ENCODE data around the gene TGFB2.

The TGFB2 gene

GRCh38 chr1:218479436-218480115 is 134.4 kb downstream of the TGFB2 start:
- H3K36me3 ChIP-seq (ENCODE audit: insufficient read depth, low read length), result no peaks in the 10 kb centered on the region
- no peak overlapping the region for H3K27ac ChIP-seq (ENCODE audit: low read length)
- TF ChIP-seq CTCF (IDR thresholded peaks at IDR 0.05; ENCODE audit: borderline replicate concordance, extremely low read depth, low read length, poor library complexity, severe bottlenecking) (no peak), EZH2 (IDR thresholded peaks at IDR 0.05; ENCODE audit: borderline replicate concordance, low read depth, low read length, severe bottlenecking) (no peak)
- DNase-seq (no peak), ATAC-seq (ENCODE audit: insufficient read depth, low read depth) (no peak)
- no peaks in the 10 kb centered on the region for H3K79me2 ChIP-seq (ENCODE audit: insufficient read depth, low read length)
- H3K9me3 ChIP-seq (ENCODE audit: insufficient read depth, low read length, severe bottlenecking), result no peaks in the 10 kb centered on the region
- H2AFZ ChIP-seq (ENCODE audit: low read depth, low read length), result no peak overlapping the region
- H3K4me3 ChIP-seq (ENCODE audit: low read depth in 1 of 2, low read length in 2 of 2), result no peak overlapping the region
- no peaks in the 10 kb centered on the region for H4K20me1 ChIP-seq (ENCODE audit: insufficient read depth, low read length)
- no peaks in the 10 kb centered on the region for H3K4me1 ChIP-seq (ENCODE audit: insufficient read depth, low read length)
- H3K9ac ChIP-seq (ENCODE audit: low read depth, low read length), result no peak overlapping the region
- H3K4me2 ChIP-seq (ENCODE audit: insufficient read depth, low read length), result no peak overlapping the region
- no peaks in the 10 kb centered on the region for H3K27me3 ChIP-seq (ENCODE audit: insufficient read depth, low read length, poor library complexity)

- no peak overlapping the region for H3K27ac ChIP-seq (ENCODE audit: low read length)
Observed at GRCh38 chr1:218480137-218480536, 135.0 kb downstream of the TGFB2 start.

DNA sequence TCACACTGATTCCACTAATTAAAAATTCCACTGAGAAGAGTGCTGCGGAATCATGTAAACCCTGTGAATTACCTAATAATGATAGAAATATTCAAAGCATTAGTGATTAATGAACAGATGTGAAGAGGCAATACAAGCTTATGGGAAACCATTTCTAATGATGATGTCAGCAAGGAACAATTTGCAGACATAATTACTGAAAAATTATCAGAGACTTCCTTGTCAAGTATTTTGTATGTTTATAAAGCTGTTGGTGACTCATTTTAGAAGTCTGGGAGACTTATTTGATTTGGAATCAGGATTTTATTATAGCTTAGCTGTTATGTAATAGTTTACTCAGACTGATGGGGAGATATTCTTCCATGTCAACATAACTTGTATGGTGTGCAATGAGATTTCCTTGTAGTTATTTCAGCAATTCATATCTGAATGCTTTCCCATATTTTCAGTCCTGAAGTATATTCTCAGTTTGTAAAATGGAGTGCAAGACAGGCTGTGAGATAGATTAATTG is 135.5 kb downstream of the TGFB2 start:
- H3K9me3 ChIP-seq (ENCODE audit: insufficient read depth, low read length, severe bottlenecking), result no peaks in the 10 kb centered on the region
- no peaks in the 10 kb centered on the region for H3K36me3 ChIP-seq (ENCODE audit: insufficient read depth, low read length)
- no peaks in the 10 kb centered on the region for H3K4me1 ChIP-seq (ENCODE audit: insufficient read depth, low read length)
- no peaks in the 10 kb centered on the region for H3K79me2 ChIP-seq (ENCODE audit: insufficient read depth, low read length)
- no peak overlapping the region for H2AFZ ChIP-seq (ENCODE audit: low read depth, low read length)
- H4K20me1 ChIP-seq (ENCODE audit: insufficient read depth, low read length), result no peaks in the 10 kb centered on the region
- no peak overlapping the region for H3K4me2 ChIP-seq (ENCODE audit: insufficient read depth, low read length)
- H3K27me3 ChIP-seq (ENCODE audit: insufficient read depth, low read length, poor library complexity), result no peaks in the 10 kb centered on the region
- no peak for DNase-seq
- no peak overlapping the region for H3K4me3 ChIP-seq (ENCODE audit: low read depth in 1 of 2, low read length in 2 of 2)
- no peak for ATAC-seq (ENCODE audit: insufficient read depth, low read depth)
- TF ChIP-seq CTCF (IDR thresholded peaks at IDR 0.05; ENCODE audit: borderline replicate concordance, extremely low read depth, low read length, poor library complexity, severe bottlenecking) (no peak), EZH2 (IDR thresholded peaks at IDR 0.05; ENCODE audit: borderline replicate concordance, low read depth, low read length, severe bottlenecking) (no peak)
- no peak overlapping the region for H3K9ac ChIP-seq (ENCODE audit: low read depth, low read length)
- no peak overlapping the region for H3K27ac ChIP-seq (ENCODE audit: low read length)

More at GRCh38 chr1:218480137-218480536, 135.0 kb downstream of the TGFB2 start:
- Histone ChIP-seq H3K4me1 (ENCODE audit: insufficient read depth, low read length) (no peaks in the 10 kb centered on the region), H4K20me1 (ENCODE audit: insufficient read depth, low read length) (no peaks in the 10 kb centered on the region), H3K36me3 (ENCODE audit: insufficient read depth, low read length) (no peaks in the 10 kb centered on the region), H3K4me2 (ENCODE audit: insufficient read depth, low read length) (no peak overlapping the region), H3K79me2 (ENCODE audit: insufficient read depth, low read length) (no peaks in the 10 kb centered on the region), H3K9me3 (ENCODE audit: insufficient read depth, low read length, severe bottlenecking) (no peaks in the 10 kb centered on the region), H2AFZ (ENCODE audit: low read depth, low read length) (no peak overlapping the region), H3K4me3 (ENCODE audit: low read depth in 1 of 2, low read length in 2 of 2) (no peak overlapping the region), H3K27me3 (ENCODE audit: insufficient read depth, low read length, poor library complexity) (no peaks in the 10 kb centered on the region), H3K9ac (ENCODE audit: low read depth, low read length) (no peak overlapping the region)
- ATAC-seq (ENCODE audit: insufficient read depth, low read depth) (no peak), DNase-seq (no peak)
- TF ChIP-seq CTCF (IDR thresholded peaks at IDR 0.05; ENCODE audit: borderline replicate concordance, extremely low read depth, low read length, poor library complexity, severe bottlenecking) (no peak), EZH2 (IDR thresholded peaks at IDR 0.05; ENCODE audit: borderline replicate concordance, low read depth, low read length, severe bottlenecking) (no peak)

All from DND-41 (cell line).